Suprapubic skin (tissue), 3 donors: ENCODE results near the gene ADGRA1.
"Not testable (repeated sequence)": the region's sequence is repeated elsewhere in the genome, so short reads cannot be mapped to it uniquely, and the experiment has no call there.

Experiments used
- EP300 ChIP-seq: sonication (generic); formaldehyde crosslinking; IDR thresholded peaks from one replicate; pipeline ENCODE4 v1.6.1; 2017; ENCODE audit warnings: antibody characterized with exemption
- TF ChIP-seq, protein P1 (sequence below), 2 donors: fragments of 200-600 bp in 1 of 2; fragments of 450-650 bp in 1 of 2; sonication (generic) in 1 of 2; IDR thresholded peaks; one replicate each; pipeline ENCODE4 v1.5.1; 2016 to 2019; ENCODE audit warnings: antibody characterized with exemption in 2 of 2, mild to moderate bottlenecking in 1 of 2, moderate library complexity in 1 of 2

DNA sequence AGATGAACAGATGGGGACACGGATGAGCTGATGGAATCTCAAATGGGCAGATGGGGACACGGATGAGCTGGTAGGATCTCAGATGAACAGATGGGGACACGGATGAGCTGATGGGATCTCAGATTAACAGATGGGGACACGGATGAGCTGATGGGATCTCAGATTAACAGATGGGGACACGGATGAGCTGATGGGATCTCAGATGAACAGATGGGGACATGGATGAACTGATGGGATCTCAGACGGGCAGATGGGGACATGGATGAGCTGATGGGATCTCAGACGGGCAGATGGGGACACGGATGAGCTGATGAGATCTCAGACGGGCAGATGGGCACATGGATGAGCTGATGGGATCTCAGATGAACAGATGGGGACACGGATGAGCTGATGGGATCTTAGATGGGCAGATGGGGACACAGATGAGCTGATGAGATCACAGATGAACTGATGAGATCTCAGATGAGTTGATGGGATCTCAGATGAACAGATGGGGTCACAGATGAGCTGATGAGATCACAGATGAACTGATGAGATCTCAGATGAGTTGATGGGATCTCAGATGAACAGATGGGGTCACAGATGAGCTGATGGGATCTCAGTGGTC is 34.1 kb upstream of the ADGRA1 start:
- TF ChIP-seq EP300: not testable (repeated sequence)
- TF ChIP-seq, protein P1, sequence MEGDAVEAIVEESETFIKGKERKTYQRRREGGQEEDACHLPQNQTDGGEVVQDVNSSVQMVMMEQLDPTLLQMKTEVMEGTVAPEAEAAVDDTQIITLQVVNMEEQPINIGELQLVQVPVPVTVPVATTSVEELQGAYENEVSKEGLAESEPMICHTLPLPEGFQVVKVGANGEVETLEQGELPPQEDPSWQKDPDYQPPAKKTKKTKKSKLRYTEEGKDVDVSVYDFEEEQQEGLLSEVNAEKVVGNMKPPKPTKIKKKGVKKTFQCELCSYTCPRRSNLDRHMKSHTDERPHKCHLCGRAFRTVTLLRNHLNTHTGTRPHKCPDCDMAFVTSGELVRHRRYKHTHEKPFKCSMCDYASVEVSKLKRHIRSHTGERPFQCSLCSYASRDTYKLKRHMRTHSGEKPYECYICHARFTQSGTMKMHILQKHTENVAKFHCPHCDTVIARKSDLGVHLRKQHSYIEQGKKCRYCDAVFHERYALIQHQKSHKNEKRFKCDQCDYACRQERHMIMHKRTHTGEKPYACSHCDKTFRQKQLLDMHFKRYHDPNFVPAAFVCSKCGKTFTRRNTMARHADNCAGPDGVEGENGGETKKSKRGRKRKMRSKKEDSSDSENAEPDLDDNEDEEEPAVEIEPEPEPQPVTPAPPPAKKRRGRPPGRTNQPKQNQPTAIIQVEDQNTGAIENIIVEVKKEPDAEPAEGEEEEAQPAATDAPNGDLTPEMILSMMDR (IDR thresholded peaks at IDR 0.05): not testable (repeated sequence)
